Vagina (tissue), 2 donors: ENCODE data around the gene NBPF4. TPM values are rescaled to one million over a fixed set of nuclear protein-coding genes. Genes with fewer than 3 reads are reported as not detected.

Experiments
- DNase-seq, 2 donors: peaks; one replicate each; pipeline ENCODE4 v3.0.0-alpha.2; 2017; ENCODE audit errors: extremely low spot score in 2 of 2
- H3K27ac ChIP-seq: fragments of 200-600 bp; sonication (generic); one replicate; pipeline ENCODE4 v1.5.1; 2019
- H3K27me3 ChIP-seq: fragments of 200-600 bp; sonication (generic); one replicate; pipeline ENCODE4 v1.5.1; 2019
- H3K36me3 ChIP-seq, 2 donors: fragments of 200-600 bp; sonication (generic); one replicate each; pipeline ENCODE4 v1.5.1; 2017 to 2019
- H3K4me1 ChIP-seq: fragments of 200-600 bp; sonication (generic); one replicate; pipeline ENCODE4 v1.5.1; 2019
- H3K4me3 ChIP-seq, 2 donors: fragments of 200-600 bp; sonication (generic); 1 replicate in 1 of 2; 2 replicates in 1 of 2; pipeline ENCODE4 v1.5.1; 2016 to 2019
- H3K9me3 ChIP-seq: fragments of 200-600 bp; sonication (generic); one replicate; pipeline ENCODE4 v1.5.1; 2019
- CTCF ChIP-seq, 3 experiments: fragments of 450-650 bp in 2 of 3; fragments of 200-600 bp in 1 of 3; sonication (generic) in 1 of 3; IDR thresholded peaks; one replicate each; pipeline ENCODE4 v1.5.1; 2017 to 2019; ENCODE audit warnings: antibody characterized with exemption in 3 of 3, mild to moderate bottlenecking in 2 of 3, moderate library complexity in 2 of 3
- POLR2A ChIP-seq, 2 donors: fragments of 450-650 bp; IDR thresholded peaks; one replicate each; pipeline ENCODE4 v1.6.1; 2017; ENCODE audit warnings: antibody characterized with exemption in 2 of 2, mild to moderate bottlenecking in 2 of 2, moderate library complexity in 2 of 2
- POLR2AphosphoS5 ChIP-seq, 2 donors: sonication (generic); formaldehyde crosslinking; IDR thresholded peaks; one replicate each; pipeline ENCODE4 v1.9.0; 2017; ENCODE audit warnings: antibody characterized with exemption in 2 of 2, mild to moderate bottlenecking in 2 of 2, low read depth in 1 of 2; ENCODE audit not compliant: insufficient read depth in 1 of 2
- intact Hi-C: fragments of 100-400 bp; cut with DNase I; formaldehyde crosslinking; loops from one replicate; pipeline ENCODE4 v1.15.1; 2023
- total RNA-seq: library from RNA; depleted of rRNA; stranded (reverse); fragments of >200 nt; gene quantifications from one replicate; pipeline ENCODE4 v1.2.3, GENCODE V29; 2016

The NBPF4 gene
- total RNA-seq, 1 donor from 2014 or later: not detected

- Histone ChIP-seq H3K36me3 (peaks cover 0 to 16% of the 10 kb centered on the region in 2 donors), H3K4me1 (no peaks in the 10 kb centered on the region), H3K4me3 (no peak overlapping the region), H3K27ac (no peak overlapping the region), H3K27me3 (no peaks in the 10 kb centered on the region), H3K9me3 (no peaks in the 10 kb centered on the region)
- no peak for DNase-seq
- TF ChIP-seq POLR2A (IDR thresholded peaks at IDR 0.05) (no peak), CTCF (IDR thresholded peaks at IDR 0.05) (no peak), POLR2AphosphoS5 (IDR thresholded peaks at IDR 0.05; ENCODE audit: insufficient read depth in 1 of 2, low read depth in 1 of 2) (no peak)
- intact Hi-C loops: no loop called here
Measured at GRCh38 chr1:108190686-108191416, 53.0 kb downstream of the NBPF4 start.

DNA sequence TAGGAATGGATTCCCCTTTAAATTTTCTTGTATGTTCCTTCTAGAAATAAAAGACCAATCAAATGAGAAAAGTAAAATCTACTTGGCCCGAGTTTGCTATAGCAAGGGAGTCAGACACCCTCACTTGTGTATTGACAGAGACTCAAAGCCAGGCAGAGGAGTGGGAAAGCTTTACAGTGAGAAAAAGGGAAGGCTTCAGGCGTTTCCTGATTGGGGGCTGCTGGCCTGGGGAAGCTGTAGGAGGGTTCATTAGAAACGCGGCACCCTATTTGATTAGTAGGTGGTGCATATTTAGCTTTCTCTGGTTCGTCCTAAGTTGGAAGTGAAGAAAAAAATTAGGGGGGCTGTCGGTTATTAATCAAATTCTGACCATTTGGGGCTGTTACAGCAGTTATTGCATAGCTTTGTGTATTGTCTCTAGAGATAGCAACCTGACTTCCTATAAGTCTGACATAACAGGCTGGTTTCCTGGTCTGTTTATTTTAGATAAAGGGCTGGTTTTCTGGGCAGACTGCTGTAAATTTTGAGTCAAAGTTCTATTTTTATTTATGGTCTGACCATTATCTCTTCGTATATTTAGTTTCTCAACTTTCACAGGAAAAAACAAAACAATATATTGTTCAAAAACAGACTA is 53.8 kb downstream of the NBPF4 start:
- Histone ChIP-seq H3K4me3 (no peak overlapping the region), H3K9me3 (no peaks in the 10 kb centered on the region), H3K27ac (no peak overlapping the region), H3K36me3 (peaks cover 0 to 14% of the 10 kb centered on the region in 2 donors), H3K4me1 (no peaks in the 10 kb centered on the region), H3K27me3 (no peaks in the 10 kb centered on the region)
- intact Hi-C loops: no loop called here
- TF ChIP-seq POLR2A (IDR thresholded peaks at IDR 0.05): no peak
- TF ChIP-seq CTCF (IDR thresholded peaks at IDR 0.05): no peak
- no peak for TF ChIP-seq POLR2AphosphoS5 (IDR thresholded peaks at IDR 0.05; ENCODE audit: insufficient read depth in 1 of 2, low read depth in 1 of 2)
- DNase-seq: no peak

DNA sequence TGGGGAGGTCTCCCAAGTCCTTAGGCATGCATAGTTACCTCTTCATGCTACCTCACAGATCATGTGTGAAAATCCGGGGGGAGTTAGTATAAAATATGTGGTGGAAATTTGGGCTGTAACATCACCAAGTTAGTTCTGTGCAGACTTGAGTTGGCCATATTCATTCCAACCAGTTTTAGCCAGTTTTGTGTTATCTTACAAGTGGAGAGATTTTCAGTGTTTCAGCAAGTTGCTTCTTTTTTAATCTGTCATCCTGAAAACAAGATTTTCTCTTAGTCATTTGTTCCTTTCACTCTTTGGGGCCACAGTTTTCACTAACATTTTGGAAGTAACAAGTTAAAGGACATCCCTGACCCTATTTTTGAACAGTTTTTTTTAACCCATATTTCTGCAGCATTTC is 55.1 kb downstream of the NBPF4 start:
- H3K9me3 ChIP-seq: no peaks in the 10 kb centered on the region
- no peaks in the 10 kb centered on the region for H3K27me3 ChIP-seq
- H3K36me3 ChIP-seq: peaks cover 0 to 18% of the 10 kb centered on the region in 2 donors
- intact Hi-C loops: no loop called here
- H3K4me3 ChIP-seq: no peak overlapping the region
- no peak for DNase-seq
- H3K4me1 ChIP-seq: no peaks in the 10 kb centered on the region
- TF ChIP-seq POLR2A (IDR thresholded peaks at IDR 0.05): no peak
- TF ChIP-seq CTCF (IDR thresholded peaks at IDR 0.05): no peak
- no peak overlapping the region for H3K27ac ChIP-seq

- intact Hi-C loops: no loop called here
- Histone ChIP-seq H3K4me1 (no peaks in the 10 kb centered on the region), H3K27me3 (no peaks in the 10 kb centered on the region), H3K27ac (no peak overlapping the region), H3K4me3 (no peak overlapping the region), H3K9me3 (no peaks in the 10 kb centered on the region), H3K36me3 (peaks cover 0 to 36% of the 10 kb centered on the region in 2 donors)
- TF ChIP-seq CTCF (IDR thresholded peaks at IDR 0.05): no peak
- TF ChIP-seq POLR2A (IDR thresholded peaks at IDR 0.05): no peak
- TF ChIP-seq POLR2AphosphoS5 (IDR thresholded peaks at IDR 0.05; ENCODE audit: insufficient read depth in 1 of 2, low read depth in 1 of 2): no peak
- DNase-seq: no peak
Measured at GRCh38 chr1:108182959-108183700, 60.7 kb downstream of the NBPF4 start.
